Measurements from ENCODE around the gene TJP1. TPM values are rescaled to one million over a fixed set of nuclear protein-coding genes. Genes with fewer than 3 reads are reported as not detected.
"Not testable (repeated sequence)": the region's sequence is repeated elsewhere in the genome, so short reads cannot be mapped to it uniquely, and the experiment has no call there.

The TJP1 gene
- total RNA-seq, 4 donors from 2014 or later: 72.4 to 191 (median 136) TPM

- no peak for DNase-seq
- no peak overlapping the region for H3K4me3 ChIP-seq
- no peaks in the 10 kb centered on the region for H3K27me3 ChIP-seq
- peak overlapping the region; percentile 16 to 25 for H3K27ac ChIP-seq
- H3K36me3 ChIP-seq: no peaks in the 10 kb centered on the region
- intact Hi-C loops (cut with DNase I; ENCODE audit: low total_unique reads): no loop called here
- TF ChIP-seq POLR2A (IDR thresholded peaks at IDR 0.05) (no peak), CTCF (IDR thresholded peaks at IDR 0.05) (no peak)
- no peaks in the 10 kb centered on the region for H3K9me3 ChIP-seq
- H3K4me1 ChIP-seq: peaks cover 0 to 5% of the 10 kb centered on the region in 2 donors
Measured at GRCh38 chr15:29736012-29736743, 86.1 kb downstream of the TJP1 start.

- Histone ChIP-seq H3K4me1 (peaks cover 0 to 5% of the 10 kb centered on the region in 2 donors), H3K27ac (peak overlapping the region; percentile 4 to 25), H3K36me3 (no peaks in the 10 kb centered on the region), H3K27me3 (no peaks in the 10 kb centered on the region), H3K9me3 (no peaks in the 10 kb centered on the region), H3K4me3 (no peak overlapping the region)
- no peak for DNase-seq
- intact Hi-C loops (cut with DNase I; ENCODE audit: low total_unique reads): no loop called here
- TF ChIP-seq POLR2A (IDR thresholded peaks at IDR 0.05) (no peak), CTCF (IDR thresholded peaks at IDR 0.05) (no peak)
Measured at GRCh38 chr15:29734917-29735572, 87.2 kb downstream of the TJP1 start.

GRCh38 chr15:29731865-29732264 is 90.4 kb downstream of the TJP1 start:
- intact Hi-C loops (cut with DNase I; ENCODE audit: low total_unique reads): no loop called here
- H3K36me3 ChIP-seq: no peaks in the 10 kb centered on the region
- no peaks in the 10 kb centered on the region for H3K27me3 ChIP-seq
- H3K4me1 ChIP-seq: peaks cover 0 to 5% of the 10 kb centered on the region in 2 donors
- DNase-seq: no peak
- TF ChIP-seq CTCF (IDR thresholded peaks at IDR 0.05) (no peak), POLR2A (IDR thresholded peaks at IDR 0.05) (no peak)
- H3K4me3 ChIP-seq: no peak overlapping the region
- no peaks in the 10 kb centered on the region for H3K9me3 ChIP-seq
- no peak overlapping the region for H3K27ac ChIP-seq

GRCh38 chr15:29730471-29730870 is 91.8 kb downstream of the TJP1 start:
- H3K27me3 ChIP-seq; H3K9me3 ChIP-seq; DNase-seq; H3K4me3 ChIP-seq; intact Hi-C loops (cut with DNase I; ENCODE audit: low total_unique reads); H3K27ac ChIP-seq; H3K4me1 ChIP-seq; H3K36me3 ChIP-seq: not testable (repeated sequence)

- TF ChIP-seq CTCF (IDR thresholded peaks at IDR 0.05) (no peak), POLR2A (IDR thresholded peaks at IDR 0.05) (no peak)
- no peaks in the 10 kb centered on the region for H3K36me3 ChIP-seq
Measured at GRCh38 chr15:29728418-29728817, 93.8 kb downstream of the TJP1 start.

More at GRCh38 chr15:29728418-29728817, 93.8 kb downstream of the TJP1 start:
- no peak for DNase-seq
- Histone ChIP-seq H3K27ac (no peak overlapping the region), H3K4me3 (no peak overlapping the region), H3K27me3 (no peaks in the 10 kb centered on the region), H3K9me3 (no peaks in the 10 kb centered on the region), H3K4me1 (no peaks in the 10 kb centered on the region)
- intact Hi-C loops (cut with DNase I; ENCODE audit: low total_unique reads): no loop called here
